GM12878 (cell line): ENCODE measurements around the gene NPNT.

Experiments used
- CBFB ChIP-seq: IDR thresholded peaks from 2 replicates; pipeline ENCODE4 v1.6.1; 2016; ENCODE audit warnings: antibody characterized with exemption, low read depth
- HDAC2 ChIP-seq: fragments of 200-600 bp; sonication (generic); IDR thresholded peaks from 2 replicates; pipeline ENCODE4 v1.6.1; 2017
- MEF2A ChIP-seq: IDR thresholded peaks from 2 replicates; pipeline ENCODE4 v1.6.1; 2011; ENCODE audit warnings: low read depth, mild to moderate bottlenecking, low read length, moderate library complexity; ENCODE audit not compliant: insufficient read depth
- NFIC ChIP-seq: IDR thresholded peaks from 2 replicates; pipeline ENCODE4 v1.6.1; 2012; ENCODE audit warnings: low read depth, mild to moderate bottlenecking, inconsistent platforms, low read length, moderate library complexity
- NR2C1 ChIP-seq: fragments of 450-650 bp; IDR thresholded peaks from 2 replicates; pipeline ENCODE4 v1.6.1; 2017; ENCODE audit warnings: antibody characterized with exemption, mild to moderate bottlenecking, moderate library complexity
- POLR2A ChIP-seq: IDR thresholded peaks from 2 replicates; pipeline ENCODE4 v1.6.1; 2011; ENCODE audit warnings: low read depth, mild to moderate bottlenecking, low read length
- SIN3A ChIP-seq: IDR thresholded peaks from 2 replicates; pipeline ENCODE4 v1.6.1; 2012; ENCODE audit warnings: low read depth, low read length, improper control_type of control experiment
- YY1 ChIP-seq: IDR thresholded peaks from 2 replicates; pipeline ENCODE4 v1.6.1; 2011; ENCODE audit warnings: low read depth, mild to moderate bottlenecking, low read length
- TF ChIP-seq, protein P1 (sequence below), 3 experiments: IDR thresholded peaks in 2 of 3; conservative IDR thresholded peaks in 1 of 3; 2 replicates each; pipeline ENCODE4 v1.5.1; 2011; ENCODE audit warnings: low read depth in 3 of 3, low read length in 3 of 3, mild to moderate bottlenecking in 3 of 3, control low read depth in 2 of 3, moderate library complexity in 2 of 3, inconsistent platforms in 1 of 3, mixed read lengths in 1 of 3; ENCODE audit not compliant: control insufficient read depth in 2 of 3, insufficient read depth in 1 of 3; ENCODE audit errors: extremely low read depth in 1 of 3

GRCh38 chr4:105902550-105903262 lies 7.4 kb downstream of the NPNT start:
- TF ChIP-seq POLR2A, result no peak
- no peak for TF ChIP-seq MEF2A
- no peak for TF ChIP-seq CBFB
- no peak for TF ChIP-seq NFIC
- no peak for TF ChIP-seq YY1
- no peak for TF ChIP-seq NR2C1
- TF ChIP-seq, protein P1, sequence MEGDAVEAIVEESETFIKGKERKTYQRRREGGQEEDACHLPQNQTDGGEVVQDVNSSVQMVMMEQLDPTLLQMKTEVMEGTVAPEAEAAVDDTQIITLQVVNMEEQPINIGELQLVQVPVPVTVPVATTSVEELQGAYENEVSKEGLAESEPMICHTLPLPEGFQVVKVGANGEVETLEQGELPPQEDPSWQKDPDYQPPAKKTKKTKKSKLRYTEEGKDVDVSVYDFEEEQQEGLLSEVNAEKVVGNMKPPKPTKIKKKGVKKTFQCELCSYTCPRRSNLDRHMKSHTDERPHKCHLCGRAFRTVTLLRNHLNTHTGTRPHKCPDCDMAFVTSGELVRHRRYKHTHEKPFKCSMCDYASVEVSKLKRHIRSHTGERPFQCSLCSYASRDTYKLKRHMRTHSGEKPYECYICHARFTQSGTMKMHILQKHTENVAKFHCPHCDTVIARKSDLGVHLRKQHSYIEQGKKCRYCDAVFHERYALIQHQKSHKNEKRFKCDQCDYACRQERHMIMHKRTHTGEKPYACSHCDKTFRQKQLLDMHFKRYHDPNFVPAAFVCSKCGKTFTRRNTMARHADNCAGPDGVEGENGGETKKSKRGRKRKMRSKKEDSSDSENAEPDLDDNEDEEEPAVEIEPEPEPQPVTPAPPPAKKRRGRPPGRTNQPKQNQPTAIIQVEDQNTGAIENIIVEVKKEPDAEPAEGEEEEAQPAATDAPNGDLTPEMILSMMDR (IDR thresholded peaks at IDR 0.05 in 2 of 3, conservative IDR thresholded peaks at IDR 0.05 in 1 of 3; ENCODE audit: control insufficient read depth in 2 of 3, extremely low read depth in 1 of 3, insufficient read depth in 1 of 3, low read depth in 3 of 3, low read length in 3 of 3), result no peak
- no peak for TF ChIP-seq HDAC2
- TF ChIP-seq SIN3A, result no peak
